ENCODE measurements around the gene JPH3.

The JPH3 gene

GRCh38 chr16:87697792-87698191, 95.5 kb downstream of the JPH3 start:
- DNase-seq (ENCODE audit: low read depth), result no peak

- DNase-seq (ENCODE audit: low read depth), result no peak
Measured at GRCh38 chr16:87698241-87698640, 95.9 kb downstream of the JPH3 start.

GRCh38 chr16:87698676-87699199, 96.4 kb downstream of the JPH3 start:
- no peak for DNase-seq (ENCODE audit: low read depth)

GRCh38 chr16:87700406-87701077, 98.2 kb downstream of the JPH3 start:
- no peak for DNase-seq (ENCODE audit: low read depth)

- DNase-seq (ENCODE audit: low read depth), result no peak
Measured at GRCh38 chr16:87701078-87701460, 98.8 kb downstream of the JPH3 start.

- DNase-seq (ENCODE audit: low read depth), result no peak
Measured at GRCh38 chr16:87701505-87701921, 99.2 kb downstream of the JPH3 start.

GRCh38 chr16:87702325-87702811, 100.1 kb downstream of the JPH3 start:
- DNase-seq (ENCODE audit: low read depth), result no peak

- DNase-seq (ENCODE audit: low read depth), result no peak
Measured at GRCh38 chr16:87703071-87703470, 100.8 kb downstream of the JPH3 start.

- no peak for DNase-seq (ENCODE audit: low read depth)
Measured at GRCh38 chr16:87703835-87704375, 101.6 kb downstream of the JPH3 start.

- DNase-seq (ENCODE audit: low read depth), result no peak
Measured at GRCh38 chr16:87704754-87705353, 102.5 kb downstream of the JPH3 start.

- no peak for DNase-seq (ENCODE audit: low read depth)
Measured at GRCh38 chr16:87705771-87706277, 103.5 kb downstream of the JPH3 start.

- DNase-seq (ENCODE audit: low read depth), result no peak
Measured at GRCh38 chr16:87706278-87707000, 104.1 kb downstream of the JPH3 start.

GRCh38 chr16:87707097-87707496, 104.8 kb downstream of the JPH3 start:
- no peak for DNase-seq (ENCODE audit: low read depth)

GRCh38 chr16:87707714-87708580, 105.6 kb downstream of the JPH3 start:
- no peak for DNase-seq (ENCODE audit: low read depth)

GRCh38 chr16:87708881-87709638, 106.8 kb downstream of the JPH3 start:
- no peak for DNase-seq (ENCODE audit: low read depth)

- DNase-seq (ENCODE audit: low read depth), result no peak
Measured at GRCh38 chr16:87709677-87710076, 107.4 kb downstream of the JPH3 start.

GRCh38 chr16:87710887-87711286, 108.6 kb downstream of the JPH3 start:
- no peak for DNase-seq (ENCODE audit: low read depth)

- no peak for DNase-seq (ENCODE audit: low read depth)
Measured at GRCh38 chr16:87712184-87712762, 110.0 kb downstream of the JPH3 start.

- DNase-seq (ENCODE audit: low read depth), result no peak
Measured at GRCh38 chr16:87713451-87714229, 111.3 kb downstream of the JPH3 start.

All from stimulated activated CD8-positive, alpha-beta memory T cell treated with anti-CD3 and anti-CD28 coated beads, Interleukin-12 subunit alpha, Interleukin-12 subunit beta, amount 100 ng/mL, for 1 hour (primary cell).